ENCODE measurements around the gene TBKBP1.

The TBKBP1 gene

GRCh38 chr17:47698749-47699535 lies 5.0 kb downstream of the TBKBP1 start:
- peak; percentile 73 for DNase-seq (ENCODE audit: low read depth)

GRCh38 chr17:47699536-47699840 lies 5.5 kb downstream of the TBKBP1 start:
- no peak for DNase-seq (ENCODE audit: low read depth)

- DNase-seq (ENCODE audit: low read depth) = no peak
These were observed 6.8 kb downstream of the TBKBP1 start for GRCh38 chr17:47700471-47701449.

- no peak for DNase-seq (ENCODE audit: low read depth)
These were observed 7.6 kb downstream of the TBKBP1 start for GRCh38 chr17:47701608-47702007.

- no peak for DNase-seq (ENCODE audit: low read depth)
These were observed 8.5 kb downstream of the TBKBP1 start for GRCh38 chr17:47702391-47702995.

GRCh38 chr17:47703191-47703591 lies 9.2 kb downstream of the TBKBP1 start:
- DNase-seq (ENCODE audit: low read depth) = peak; percentile 30

- no peak for DNase-seq (ENCODE audit: low read depth)
These were observed 9.7 kb downstream of the TBKBP1 start for GRCh38 chr17:47703671-47704070.

- no peak for DNase-seq (ENCODE audit: low read depth)
These were observed 10.2 kb downstream of the TBKBP1 start for GRCh38 chr17:47704116-47704515.

- no peak for DNase-seq (ENCODE audit: low read depth)
These were observed 10.8 kb downstream of the TBKBP1 start for GRCh38 chr17:47704736-47705135.

- no peak for DNase-seq (ENCODE audit: low read depth)
These were observed 11.9 kb downstream of the TBKBP1 start for GRCh38 chr17:47705536-47706530.

GRCh38 chr17:47707056-47707804 lies 13.3 kb downstream of the TBKBP1 start:
- DNase-seq (ENCODE audit: low read depth) = no peak

GRCh38 chr17:47707884-47708283 lies 13.9 kb downstream of the TBKBP1 start:
- no peak for DNase-seq (ENCODE audit: low read depth)

GRCh38 chr17:47708312-47708863 lies 14.4 kb downstream of the TBKBP1 start:
- no peak for DNase-seq (ENCODE audit: low read depth)

GRCh38 chr17:47708864-47709541 lies 15.0 kb downstream of the TBKBP1 start:
- DNase-seq (ENCODE audit: low read depth) = no peak

GRCh38 chr17:47709594-47709993 lies 15.6 kb downstream of the TBKBP1 start:
- DNase-seq (ENCODE audit: low read depth) = no peak

GRCh38 chr17:47711366-47712099 lies 17.6 kb downstream of the TBKBP1 start:
- no peak for DNase-seq (ENCODE audit: low read depth)

GRCh38 chr17:47712330-47713023 lies 18.5 kb downstream of the TBKBP1 start:
- no peak for DNase-seq (ENCODE audit: low read depth)

GRCh38 chr17:47713980-47714700 lies 20.2 kb downstream of the TBKBP1 start:
- no peak for DNase-seq (ENCODE audit: low read depth)

Data from activated T-helper 1 cell treated with Interleukin-2 at 50 U/mL for 16 hours (primary cell).